GM23338 (cell line): ENCODE data around the gene RAB44. TPM values are rescaled to one million over a fixed set of nuclear protein-coding genes. Genes with fewer than 3 reads are reported as not detected.

Experiments used
- ATAC-seq: fragments of 200-7000 bp; cut with Tn5 transposase; 3 replicates; pipeline ENCODE4 v1.9.1; 2020
- DNase-seq: peaks from one replicate; pipeline ENCODE4 v3.0.0-alpha.2; 2015; ENCODE audit warnings: low spot score
- H2AFZ ChIP-seq: fragments of 200-600 bp; sonication (generic); 2 replicates; pipeline ENCODE4 v1.8.0; 2016; ENCODE audit warnings: antibody characterized with exemption, mild to moderate bottlenecking, moderate library complexity
- H3F3A ChIP-seq: fragments of 200-600 bp; sonication (generic); replicated peaks from 2 replicates; pipeline ENCODE4 v1.8.0; 2017; ENCODE audit warnings: antibody characterized with exemption, mixed run types, low read depth
- H3K27ac ChIP-seq: fragments of 200-600 bp; sonication (generic); 2 replicates; pipeline ENCODE4 v1.6.1; 2016; ENCODE audit warnings: low read depth
- H3K27me3 ChIP-seq: fragments of 200-600 bp; sonication (generic); 2 replicates; pipeline ENCODE4 v1.8.0; 2016; ENCODE audit warnings: mild to moderate bottlenecking, mixed run types, moderate library complexity; ENCODE audit not compliant: insufficient read depth
- H3K36me3 ChIP-seq: fragments of 200-600 bp; sonication (generic); 2 replicates; pipeline ENCODE4 v1.8.0; 2016; ENCODE audit warnings: mild to moderate bottlenecking; ENCODE audit not compliant: insufficient read depth
- H3K4me1 ChIP-seq: fragments of 200-600 bp; sonication (generic); 2 replicates; pipeline ENCODE4 v1.8.0; 2016; ENCODE audit warnings: mild to moderate bottlenecking, moderate library complexity; ENCODE audit not compliant: insufficient read depth
- H3K4me2 ChIP-seq: fragments of 200-600 bp; sonication (generic); 2 replicates; pipeline ENCODE4 v1.7.1; 2017; ENCODE audit warnings: mixed run types
- H3K4me3 ChIP-seq: fragments of 200-600 bp; sonication (generic); 2 replicates; pipeline ENCODE4 v1.6.1; 2016; ENCODE audit warnings: mixed run types
- H3K79me2 ChIP-seq: fragments of 200-600 bp; sonication (generic); replicated peaks from 2 replicates; pipeline ENCODE4 v1.8.0; 2017; ENCODE audit warnings: mild to moderate bottlenecking; ENCODE audit not compliant: insufficient read depth
- H3K9me2 ChIP-seq: fragments of 200-600 bp; sonication (generic); 2 replicates; pipeline ENCODE4 v1.8.0; 2017; ENCODE audit not compliant: insufficient read depth
- H4K20me1 ChIP-seq: fragments of 200-600 bp; sonication (generic); replicated peaks from 2 replicates; pipeline ENCODE4 v1.8.0; 2017; ENCODE audit warnings: mild to moderate bottlenecking; ENCODE audit not compliant: insufficient read depth
- H3K27ac Mint-ChIP-seq: 2 replicates; pipeline ENCODE4 v1.8.0; 2020; ENCODE audit warnings: inconsistent platforms, mild to moderate bottlenecking, moderate library complexity, mixed read lengths
- H3K27me3 Mint-ChIP-seq: 3 replicates; pipeline ENCODE4 v1.8.0; 2022; ENCODE audit warnings: low read depth, mild to moderate bottlenecking, moderate library complexity, mixed read lengths, inconsistent platforms; ENCODE audit not compliant: insufficient read depth, poor library complexity
- H3K36me3 Mint-ChIP-seq: 3 replicates; pipeline ENCODE4 v1.8.0; 2021; ENCODE audit warnings: low read depth, mild to moderate bottlenecking, inconsistent platforms, moderate library complexity, mixed read lengths
- H3K4me1 Mint-ChIP-seq: 3 replicates; pipeline ENCODE4 v1.8.0; 2020; ENCODE audit warnings: mild to moderate bottlenecking, inconsistent platforms, mixed read lengths
- H3K4me3 Mint-ChIP-seq: 3 replicates; pipeline ENCODE4 v1.8.0; 2021; ENCODE audit warnings: moderate library complexity, mild to moderate bottlenecking, inconsistent platforms, mixed read lengths
- H3K9me3 Mint-ChIP-seq: 3 replicates; pipeline ENCODE4 v1.8.0; 2020; ENCODE audit warnings: moderate library complexity, mild to moderate bottlenecking, inconsistent platforms, mixed read lengths
- CREB1 ChIP-seq: fragments of 250-450 bp; sonication (Bioruptor Pico); IDR thresholded peaks from 2 replicates; pipeline ENCODE4 v1.5.0; 2020; ENCODE audit warnings: low read depth, mild to moderate bottlenecking, moderate library complexity
- EZH2 ChIP-seq: fragments of 200-600 bp; sonication (generic); IDR thresholded peaks from one replicate; pipeline ENCODE4 v1.8.0; 2017; ENCODE audit warnings: antibody characterized with exemption, mild to moderate bottlenecking, low read depth; ENCODE audit not compliant: unreplicated experiment
- EZH2phosphoT487 ChIP-seq: fragments of 200-600 bp; sonication (generic); IDR thresholded peaks from one replicate; pipeline ENCODE4 v1.8.1; 2018; ENCODE audit warnings: antibody characterized with exemption; ENCODE audit not compliant: unreplicated experiment
- JUNB ChIP-seq: IDR thresholded peaks from one replicate; pipeline ENCODE4 v1.6.1; 2016; ENCODE audit warnings: antibody characterized with exemption; ENCODE audit not compliant: unreplicated experiment
- NANOG ChIP-seq: IDR thresholded peaks from 2 replicates; pipeline ENCODE4 v1.6.1; 2016; ENCODE audit warnings: antibody characterized with exemption, borderline replicate concordance
- STAT1 ChIP-seq: IDR thresholded peaks from one replicate; pipeline ENCODE4 v1.6.1; 2016; ENCODE audit warnings: antibody characterized with exemption; ENCODE audit not compliant: unreplicated experiment
- ZNF114 ChIP-seq: fragments of 250-450 bp; sonication (Bioruptor Pico); IDR thresholded peaks from 2 replicates; pipeline ENCODE4 v1.5.0; 2020; ENCODE audit warnings: mild to moderate bottlenecking, moderate library complexity
- ZNF331 ChIP-seq: fragments of 250-450 bp; sonication (Bioruptor Pico); IDR thresholded peaks from 2 replicates; pipeline ENCODE4 v1.5.0; 2020; ENCODE audit warnings: low read depth, mild to moderate bottlenecking, moderate library complexity
- polyA plus RNA-seq: library from polyadenylated mRNA; unstranded; fragments of >200 nt; fragmentation: Nextera tagmentation; extraction: Ambion mirVana; gene quantifications from 2 replicates; pipeline ENCODE4 v1.2.1, GENCODE V29; 2016
- total RNA-seq: library from RNA; depleted of rRNA; stranded (reverse); fragments of >200 nt; shearing (Covaris generic); gene quantifications from 2 replicates; pipeline ENCODE4 v1.2.3, GENCODE V29; 2014
- TF ChIP-seq, protein P1 (sequence below): IDR thresholded peaks from one replicate; pipeline ENCODE4 v1.6.1; 2018; ENCODE audit warnings: antibody characterized with exemption; ENCODE audit not compliant: unreplicated experiment
- TF ChIP-seq, protein P2 (sequence below): fragments of 250-450 bp; sonication (Bioruptor Pico); IDR thresholded peaks from 2 replicates; pipeline ENCODE4 v1.5.0; 2020; ENCODE audit warnings: mild to moderate bottlenecking, moderate library complexity
- TF ChIP-seq, protein P3 (sequence below), 2 experiments: fragments of 200-600 bp in 1 of 2; sonication (generic) in 1 of 2; conservative IDR thresholded peaks; 2 replicates each; pipeline versions ENCODE4 v1.5.1 to v1.6.1; 2016 to 2017; ENCODE audit warnings: antibody characterized with exemption in 2 of 2, low read depth in 2 of 2, mild to moderate bottlenecking in 2 of 2, moderate library complexity in 1 of 2
- TF ChIP-seq, protein P4 (sequence below): IDR thresholded peaks from 2 replicates; pipeline ENCODE4 v1.6.1; 2016; ENCODE audit warnings: antibody characterized with exemption

The RAB44 gene
- total and polyA plus RNA-seq, 2 experiments from 2014 or later: not detected

DNA sequence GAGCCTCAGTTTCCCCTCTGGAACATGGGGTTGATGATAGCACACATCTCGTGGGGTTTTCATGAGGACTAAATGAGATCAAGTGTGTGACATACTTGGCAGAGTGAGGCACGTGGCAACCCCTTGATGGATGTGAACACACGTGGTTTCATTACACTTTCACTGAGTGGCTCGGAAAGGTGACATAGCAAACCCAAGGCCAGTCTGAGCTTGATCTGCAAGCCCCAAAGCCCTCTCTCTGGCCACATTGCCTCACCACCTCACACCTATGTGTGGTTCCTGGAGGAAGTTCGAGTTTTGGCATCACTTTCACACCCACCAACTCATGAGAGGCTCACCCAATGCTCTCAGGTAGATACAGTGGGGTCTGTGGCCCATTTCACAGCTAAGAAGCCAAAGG, 81.6 kb downstream of the RAB44 start:
- ATAC-seq (no peak), DNase-seq (no peak)
- peaks cover 32% of the 10 kb centered on the region for H3K4me1 Mint-ChIP-seq
- no peak overlapping the region for H3K4me2 ChIP-seq
- H3F3A ChIP-seq: no peaks in the 10 kb centered on the region
- H3K36me3 Mint-ChIP-seq: no peaks in the 10 kb centered on the region; the same call in 2 of the 3 replicates
- H4K20me1 ChIP-seq: no peaks in the 10 kb centered on the region
- H3K27ac Mint-ChIP-seq: no peak overlapping the region
- peaks cover 19% of the 10 kb centered on the region for H3K4me1 ChIP-seq
- H3K9me3 Mint-ChIP-seq: no peaks in the 10 kb centered on the region
- TF ChIP-seq JUNB (no peak), ZNF331 (CRISPR knock-in tag) (no peak), EZH2phosphoT487 (no peak), NANOG (no peak), EZH2 (no peak), ZNF114 (no peak), CREB1 (CRISPR knock-in tag) (no peak), STAT1 (no peak)
- TF ChIP-seq, protein P1, sequence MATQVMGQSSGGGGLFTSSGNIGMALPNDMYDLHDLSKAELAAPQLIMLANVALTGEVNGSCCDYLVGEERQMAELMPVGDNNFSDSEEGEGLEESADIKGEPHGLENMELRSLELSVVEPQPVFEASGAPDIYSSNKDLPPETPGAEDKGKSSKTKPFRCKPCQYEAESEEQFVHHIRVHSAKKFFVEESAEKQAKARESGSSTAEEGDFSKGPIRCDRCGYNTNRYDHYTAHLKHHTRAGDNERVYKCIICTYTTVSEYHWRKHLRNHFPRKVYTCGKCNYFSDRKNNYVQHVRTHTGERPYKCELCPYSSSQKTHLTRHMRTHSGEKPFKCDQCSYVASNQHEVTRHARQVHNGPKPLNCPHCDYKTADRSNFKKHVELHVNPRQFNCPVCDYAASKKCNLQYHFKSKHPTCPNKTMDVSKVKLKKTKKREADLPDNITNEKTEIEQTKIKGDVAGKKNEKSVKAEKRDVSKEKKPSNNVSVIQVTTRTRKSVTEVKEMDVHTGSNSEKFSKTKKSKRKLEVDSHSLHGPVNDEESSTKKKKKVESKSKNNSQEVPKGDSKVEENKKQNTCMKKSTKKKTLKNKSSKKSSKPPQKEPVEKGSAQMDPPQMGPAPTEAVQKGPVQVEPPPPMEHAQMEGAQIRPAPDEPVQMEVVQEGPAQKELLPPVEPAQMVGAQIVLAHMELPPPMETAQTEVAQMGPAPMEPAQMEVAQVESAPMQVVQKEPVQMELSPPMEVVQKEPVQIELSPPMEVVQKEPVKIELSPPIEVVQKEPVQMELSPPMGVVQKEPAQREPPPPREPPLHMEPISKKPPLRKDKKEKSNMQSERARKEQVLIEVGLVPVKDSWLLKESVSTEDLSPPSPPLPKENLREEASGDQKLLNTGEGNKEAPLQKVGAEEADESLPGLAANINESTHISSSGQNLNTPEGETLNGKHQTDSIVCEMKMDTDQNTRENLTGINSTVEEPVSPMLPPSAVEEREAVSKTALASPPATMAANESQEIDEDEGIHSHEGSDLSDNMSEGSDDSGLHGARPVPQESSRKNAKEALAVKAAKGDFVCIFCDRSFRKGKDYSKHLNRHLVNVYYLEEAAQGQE: no peak
- TF ChIP-seq, protein P2, sequence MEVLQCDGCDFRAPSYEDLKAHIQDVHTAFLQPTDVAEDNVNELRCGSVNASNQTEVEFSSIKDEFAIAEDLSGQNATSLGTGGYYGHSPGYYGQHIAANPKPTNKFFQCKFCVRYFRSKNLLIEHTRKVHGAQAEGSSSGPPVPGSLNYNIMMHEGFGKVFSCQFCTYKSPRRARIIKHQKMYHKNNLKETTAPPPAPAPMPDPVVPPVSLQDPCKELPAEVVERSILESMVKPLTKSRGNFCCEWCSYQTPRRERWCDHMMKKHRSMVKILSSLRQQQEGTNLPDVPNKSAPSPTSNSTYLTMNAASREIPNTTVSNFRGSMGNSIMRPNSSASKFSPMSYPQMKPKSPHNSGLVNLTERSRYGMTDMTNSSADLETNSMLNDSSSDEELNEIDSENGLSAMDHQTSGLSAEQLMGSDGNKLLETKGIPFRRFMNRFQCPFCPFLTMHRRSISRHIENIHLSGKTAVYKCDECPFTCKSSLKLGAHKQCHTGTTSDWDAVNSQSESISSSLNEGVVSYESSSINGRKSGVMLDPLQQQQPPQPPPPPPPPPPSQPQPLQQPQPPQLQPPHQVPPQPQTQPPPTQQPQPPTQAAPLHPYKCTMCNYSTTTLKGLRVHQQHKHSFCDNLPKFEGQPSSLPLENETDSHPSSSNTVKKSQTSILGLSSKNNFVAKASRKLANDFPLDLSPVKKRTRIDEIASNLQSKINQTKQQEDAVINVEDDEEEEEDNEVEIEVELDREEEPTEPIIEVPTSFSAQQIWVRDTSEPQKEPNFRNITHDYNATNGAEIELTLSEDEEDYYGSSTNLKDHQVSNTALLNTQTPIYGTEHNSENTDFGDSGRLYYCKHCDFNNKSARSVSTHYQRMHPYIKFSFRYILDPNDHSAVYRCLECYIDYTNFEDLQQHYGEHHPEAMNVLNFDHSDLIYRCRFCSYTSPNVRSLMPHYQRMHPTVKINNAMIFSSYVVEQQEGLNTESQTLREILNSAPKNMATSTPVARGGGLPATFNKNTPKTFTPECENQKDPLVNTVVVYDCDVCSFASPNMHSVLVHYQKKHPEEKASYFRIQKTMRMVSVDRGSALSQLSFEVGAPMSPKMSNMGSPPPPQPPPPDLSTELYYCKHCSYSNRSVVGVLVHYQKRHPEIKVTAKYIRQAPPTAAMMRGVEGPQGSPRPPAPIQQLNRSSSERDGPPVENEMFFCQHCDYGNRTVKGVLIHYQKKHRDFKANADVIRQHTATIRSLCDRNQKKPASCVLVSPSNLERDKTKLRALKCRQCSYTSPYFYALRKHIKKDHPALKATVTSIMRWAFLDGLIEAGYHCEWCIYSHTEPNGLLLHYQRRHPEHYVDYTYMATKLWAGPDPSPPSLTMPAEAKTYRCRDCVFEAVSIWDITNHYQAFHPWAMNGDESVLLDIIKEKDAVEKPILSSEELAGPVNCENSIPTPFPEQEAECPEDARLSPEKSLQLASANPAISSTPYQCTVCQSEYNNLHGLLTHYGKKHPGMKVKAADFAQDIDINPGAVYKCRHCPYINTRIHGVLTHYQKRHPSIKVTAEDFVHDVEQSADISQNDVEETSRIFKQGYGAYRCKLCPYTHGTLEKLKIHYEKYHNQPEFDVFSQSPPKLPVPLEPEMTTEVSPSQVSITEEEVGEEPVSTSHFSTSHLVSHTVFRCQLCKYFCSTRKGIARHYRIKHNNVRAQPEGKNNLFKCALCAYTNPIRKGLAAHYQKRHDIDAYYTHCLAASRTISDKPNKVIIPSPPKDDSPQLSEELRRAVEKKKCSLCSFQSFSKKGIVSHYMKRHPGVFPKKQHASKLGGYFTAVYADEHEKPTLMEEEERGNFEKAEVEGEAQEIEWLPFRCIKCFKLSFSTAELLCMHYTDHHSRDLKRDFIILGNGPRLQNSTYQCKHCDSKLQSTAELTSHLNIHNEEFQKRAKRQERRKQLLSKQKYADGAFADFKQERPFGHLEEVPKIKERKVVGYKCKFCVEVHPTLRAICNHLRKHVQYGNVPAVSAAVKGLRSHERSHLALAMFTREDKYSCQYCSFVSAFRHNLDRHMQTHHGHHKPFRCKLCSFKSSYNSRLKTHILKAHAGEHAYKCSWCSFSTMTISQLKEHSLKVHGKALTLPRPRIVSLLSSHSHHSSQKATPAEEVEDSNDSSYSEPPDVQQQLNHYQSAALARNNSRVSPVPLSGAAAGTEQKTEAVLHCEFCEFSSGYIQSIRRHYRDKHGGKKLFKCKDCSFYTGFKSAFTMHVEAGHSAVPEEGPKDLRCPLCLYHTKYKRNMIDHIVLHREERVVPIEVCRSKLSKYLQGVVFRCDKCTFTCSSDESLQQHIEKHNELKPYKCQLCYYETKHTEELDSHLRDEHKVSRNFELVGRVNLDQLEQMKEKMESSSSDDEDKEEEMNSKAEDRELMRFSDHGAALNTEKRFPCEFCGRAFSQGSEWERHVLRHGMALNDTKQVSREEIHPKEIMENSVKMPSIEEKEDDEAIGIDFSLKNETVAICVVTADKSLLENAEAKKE (CRISPR knock-in tag): no peak
- TF ChIP-seq, protein P3, sequence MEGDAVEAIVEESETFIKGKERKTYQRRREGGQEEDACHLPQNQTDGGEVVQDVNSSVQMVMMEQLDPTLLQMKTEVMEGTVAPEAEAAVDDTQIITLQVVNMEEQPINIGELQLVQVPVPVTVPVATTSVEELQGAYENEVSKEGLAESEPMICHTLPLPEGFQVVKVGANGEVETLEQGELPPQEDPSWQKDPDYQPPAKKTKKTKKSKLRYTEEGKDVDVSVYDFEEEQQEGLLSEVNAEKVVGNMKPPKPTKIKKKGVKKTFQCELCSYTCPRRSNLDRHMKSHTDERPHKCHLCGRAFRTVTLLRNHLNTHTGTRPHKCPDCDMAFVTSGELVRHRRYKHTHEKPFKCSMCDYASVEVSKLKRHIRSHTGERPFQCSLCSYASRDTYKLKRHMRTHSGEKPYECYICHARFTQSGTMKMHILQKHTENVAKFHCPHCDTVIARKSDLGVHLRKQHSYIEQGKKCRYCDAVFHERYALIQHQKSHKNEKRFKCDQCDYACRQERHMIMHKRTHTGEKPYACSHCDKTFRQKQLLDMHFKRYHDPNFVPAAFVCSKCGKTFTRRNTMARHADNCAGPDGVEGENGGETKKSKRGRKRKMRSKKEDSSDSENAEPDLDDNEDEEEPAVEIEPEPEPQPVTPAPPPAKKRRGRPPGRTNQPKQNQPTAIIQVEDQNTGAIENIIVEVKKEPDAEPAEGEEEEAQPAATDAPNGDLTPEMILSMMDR (conservative IDR thresholded peaks at IDR 0.05; ENCODE audit: low read depth in 2 of 2): no peak
- TF ChIP-seq, protein P4, sequence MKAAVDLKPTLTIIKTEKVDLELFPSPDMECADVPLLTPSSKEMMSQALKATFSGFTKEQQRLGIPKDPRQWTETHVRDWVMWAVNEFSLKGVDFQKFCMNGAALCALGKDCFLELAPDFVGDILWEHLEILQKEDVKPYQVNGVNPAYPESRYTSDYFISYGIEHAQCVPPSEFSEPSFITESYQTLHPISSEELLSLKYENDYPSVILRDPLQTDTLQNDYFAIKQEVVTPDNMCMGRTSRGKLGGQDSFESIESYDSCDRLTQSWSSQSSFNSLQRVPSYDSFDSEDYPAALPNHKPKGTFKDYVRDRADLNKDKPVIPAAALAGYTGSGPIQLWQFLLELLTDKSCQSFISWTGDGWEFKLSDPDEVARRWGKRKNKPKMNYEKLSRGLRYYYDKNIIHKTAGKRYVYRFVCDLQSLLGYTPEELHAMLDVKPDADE: no peak
- no peak overlapping the region for H3K27ac ChIP-seq
- H2AFZ ChIP-seq: no peak overlapping the region
- no peaks in the 10 kb centered on the region for H3K79me2 ChIP-seq
- H3K27me3 Mint-ChIP-seq: peaks cover 20% of the 10 kb centered on the region
- H3K27me3 ChIP-seq: no peaks in the 10 kb centered on the region
- no peak overlapping the region for H3K4me3 ChIP-seq
- H3K9me2 ChIP-seq: no peaks in the 10 kb centered on the region
- H3K36me3 ChIP-seq: no peaks in the 10 kb centered on the region
- H3K4me3 Mint-ChIP-seq: no peak overlapping the region
